T-helper 1 cell (primary cell): Measurements from ENCODE around the gene NME4.

ENCODE experiments used
- DNase-seq, 5 donors: peaks; one replicate each; pipeline ENCODE4 v3.0.0-alpha.2; 2012 to 2020

Gene NME4

GRCh38 chr16:427250-427649, 30.3 kb downstream of the NME4 start:
- DNase-seq: no peak

- DNase-seq: no peak
These were observed 33.9 kb downstream of the NME4 start for GRCh38 chr16:430904-431303.

GRCh38 chr16:440627-441026, 43.6 kb downstream of the NME4 start:
- no peak for DNase-seq

- no peak for DNase-seq
These were observed 44.4 kb downstream of the NME4 start for GRCh38 chr16:441447-441846.

GRCh38 chr16:442976-443375, 46.0 kb downstream of the NME4 start:
- DNase-seq: no peak

- DNase-seq: no peak
These were observed 47.0 kb downstream of the NME4 start for GRCh38 chr16:444027-444426.

- no peak for DNase-seq
These were observed 48.6 kb downstream of the NME4 start for GRCh38 chr16:445566-445965.
